ENCODE measurements around the gene ADD2. TPM values are rescaled to one million over a fixed set of nuclear protein-coding genes. Genes with fewer than 3 reads are reported as not detected.

Gene ADD2
- total RNA-seq, 1 donor from 2014 or later, result 3.4 TPM

GRCh38 chr2:70785137-70785911, 17.3 kb upstream of the ADD2 start:
- peak; percentile 73 for DNase-seq (ENCODE audit: low spot score)

- no peak for DNase-seq (ENCODE audit: low spot score)
Observed at GRCh38 chr2:70784320-70784719, 16.3 kb upstream of the ADD2 start.

- DNase-seq (ENCODE audit: low spot score), result peak; percentile 81
Observed at GRCh38 chr2:70779911-70780545, 12.0 kb upstream of the ADD2 start.

- peak; percentile 20 for DNase-seq (ENCODE audit: low spot score)
Observed at GRCh38 chr2:70779491-70779890, 11.5 kb upstream of the ADD2 start.

GRCh38 chr2:70778676-70779075, 10.7 kb upstream of the ADD2 start:
- peak; percentile 63 for DNase-seq (ENCODE audit: low spot score)

- DNase-seq (ENCODE audit: low spot score), result no peak
Observed at GRCh38 chr2:70777450-70777849, 9.4 kb upstream of the ADD2 start.

GRCh38 chr2:70776266-70776665, 8.3 kb upstream of the ADD2 start:
- no peak for DNase-seq (ENCODE audit: low spot score)

- no peak for DNase-seq (ENCODE audit: low spot score)
Observed at GRCh38 chr2:70775141-70775540, 7.1 kb upstream of the ADD2 start.

- no peak for DNase-seq (ENCODE audit: low spot score)
Observed at GRCh38 chr2:70772486-70773155, 4.6 kb upstream of the ADD2 start.

GRCh38 chr2:70771446-70771845, 3.4 kb upstream of the ADD2 start:
- no peak for DNase-seq (ENCODE audit: low spot score)

- no peak for DNase-seq (ENCODE audit: low spot score)
Observed at GRCh38 chr2:70769450-70769849, 1.4 kb upstream of the ADD2 start.

GRCh38 chr2:70768590-70769085, 638 bp upstream of the ADD2 start:
- DNase-seq (ENCODE audit: low spot score), result no peak

- DNase-seq (ENCODE audit: low spot score), result no peak
Observed at GRCh38 chr2:70767079-70767698, 811 bp downstream of the ADD2 start.

GRCh38 chr2:70766357-70767078, 1.5 kb downstream of the ADD2 start:
- no peak for DNase-seq (ENCODE audit: low spot score)

GRCh38 chr2:70765507-70765906, 2.5 kb downstream of the ADD2 start:
- no peak for DNase-seq (ENCODE audit: low spot score)

GRCh38 chr2:70759446-70759845, 8.6 kb downstream of the ADD2 start:
- no peak for DNase-seq (ENCODE audit: low spot score)

- DNase-seq (ENCODE audit: low spot score), result no peak
Observed at GRCh38 chr2:70757966-70758365, 10.0 kb downstream of the ADD2 start.

- no peak for DNase-seq (ENCODE audit: low spot score)
Observed at GRCh38 chr2:70757360-70757759, 10.6 kb downstream of the ADD2 start.

GRCh38 chr2:70756128-70756527, 11.9 kb downstream of the ADD2 start:
- no peak for DNase-seq (ENCODE audit: low spot score)

GRCh38 chr2:70753902-70754301, 14.1 kb downstream of the ADD2 start:
- DNase-seq (ENCODE audit: low spot score), result no peak

GRCh38 chr2:70753031-70753430, 15.0 kb downstream of the ADD2 start:
- no peak for DNase-seq (ENCODE audit: low spot score)
